ENCODE results near the gene SLC16A5. TPM values are rescaled to one million over a fixed set of nuclear protein-coding genes. Genes with fewer than 3 reads are reported as not detected.

The SLC16A5 gene
- total and polyA plus RNA-seq, 10 of the 15 experiments (the other 5 are each of a cell fraction or from before 2014, with no cell fraction given): 0.03 to 3.1 (median 0.96) TPM

DNA sequence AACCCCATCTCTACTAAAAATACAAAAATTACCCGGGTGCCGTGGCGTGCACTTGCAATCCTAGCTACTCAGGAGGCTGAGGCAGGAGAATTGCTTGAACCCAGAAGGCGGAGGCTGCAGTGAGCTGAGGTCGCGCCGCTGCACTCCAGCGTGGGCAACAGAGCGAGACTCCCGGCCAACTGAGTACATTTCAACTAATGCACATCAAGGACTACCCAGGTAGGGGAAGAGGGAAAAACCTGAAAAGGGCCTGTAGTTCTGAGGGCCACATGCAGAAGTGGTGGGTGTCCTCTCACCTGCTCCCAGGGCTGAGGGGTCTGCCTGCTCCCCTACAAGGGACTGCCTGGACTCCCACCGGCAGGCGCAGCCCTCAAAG is 584 bp upstream of the SLC16A5 start (continued):
- 0 out of 2 replicates have a peak, but pooled peaks have one; percentile 22 for TF ChIP-seq MLLT1 (IDR thresholded peaks at IDR 0.05)
- TF ChIP-seq, protein P1, sequence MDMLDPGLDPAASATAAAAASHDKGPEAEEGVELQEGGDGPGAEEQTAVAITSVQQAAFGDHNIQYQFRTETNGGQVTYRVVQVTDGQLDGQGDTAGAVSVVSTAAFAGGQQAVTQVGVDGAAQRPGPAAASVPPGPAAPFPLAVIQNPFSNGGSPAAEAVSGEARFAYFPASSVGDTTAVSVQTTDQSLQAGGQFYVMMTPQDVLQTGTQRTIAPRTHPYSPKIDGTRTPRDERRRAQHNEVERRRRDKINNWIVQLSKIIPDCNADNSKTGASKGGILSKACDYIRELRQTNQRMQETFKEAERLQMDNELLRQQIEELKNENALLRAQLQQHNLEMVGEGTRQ (IDR thresholded peaks at IDR 0.05; ENCODE audit: borderline replicate concordance, low read depth, low read length): no peak
- no peak for TF ChIP-seq TCF7 (IDR thresholded peaks at IDR 0.05; ENCODE audit: borderline replicate concordance)

DNA sequence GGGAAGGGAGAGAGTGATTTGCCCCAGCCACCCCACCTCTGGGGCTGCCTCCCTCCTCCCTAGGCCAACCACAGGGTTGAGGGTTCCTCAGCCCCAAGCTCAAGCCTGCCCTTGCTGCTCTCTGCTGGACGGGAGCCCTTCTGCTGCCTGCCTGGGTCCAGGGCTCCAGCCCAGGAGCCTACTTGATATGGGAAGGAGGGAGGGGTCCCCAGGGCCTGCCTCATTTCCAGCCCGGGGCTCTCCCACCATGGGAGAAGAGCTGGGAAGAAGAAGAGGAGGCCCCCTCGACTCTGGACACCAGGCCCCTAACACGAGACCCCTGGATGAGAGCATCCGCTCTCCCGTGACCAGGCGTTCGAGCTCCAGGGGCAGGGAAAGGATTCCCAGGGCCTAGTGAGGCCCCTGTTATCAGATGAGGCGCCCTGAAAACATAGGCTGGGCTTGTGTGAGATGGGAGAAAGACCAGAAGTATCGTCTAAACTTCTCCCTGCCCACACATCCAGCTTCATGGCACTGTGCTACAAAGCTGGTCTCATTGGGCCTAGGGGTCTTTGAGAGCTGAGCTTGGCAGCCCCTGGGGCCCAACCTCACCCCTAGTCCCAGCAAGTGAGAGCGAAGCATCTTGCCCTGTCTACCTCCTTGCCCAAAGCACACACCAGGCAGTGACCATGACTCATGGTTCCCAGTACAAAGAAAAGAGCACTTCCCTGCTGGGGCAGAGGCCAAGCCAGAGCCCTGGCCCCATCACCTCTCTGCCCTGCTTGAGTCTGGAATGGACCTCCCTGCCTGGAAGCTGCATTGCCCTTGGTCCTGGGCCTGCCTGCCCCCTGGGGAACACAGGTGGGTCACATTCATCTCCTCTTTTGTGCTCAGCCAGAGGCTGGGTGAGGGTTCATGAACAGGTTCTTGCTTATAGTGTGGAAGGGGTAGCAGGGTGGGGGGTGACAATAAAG is 987 bp downstream of the SLC16A5 start:
- CTCF ChIA-PET: interaction anchor here (0.9 to 3.1 kb wide), 8 partner anchors 15 to 113 kb away, joined by 3 to 12 read pairs (median 6); no protein-coding TSS in a partner anchor
- TSS peak; percentile 76 for BruUV-seq (replicated peaks)
- WGBS (ENCODE audit: insufficient coverage, insufficient replicate concordance, low lambda C conversion rate, missing lambda C conversion rate): 78% methylated on average over 11 of the region's 11 CpGs
- H3K27ac ChIP-seq (ENCODE audit: control insufficient read depth, insufficient read depth): peak overlapping the region; percentile 50
- H3K9me3 ChIP-seq (replicated peaks; ENCODE audit: control insufficient read depth, insufficient read depth, low read length): no peaks in the 10 kb centered on the region
- in situ Hi-C loops (cut with MboI) (no loop called here), intact Hi-C loops (cut with micrococcal nuclease; ENCODE audit: unreplicated experiment) (no loop called here)
- H3K9ac ChIP-seq (ENCODE audit: control insufficient read depth, insufficient read depth, low read length): peak overlapping the region; percentile 77
- FAIRE-seq (no peak), ATAC-seq (peak; percentile 43), DNase-seq (ENCODE audit: low read depth, low spot score) (no peak)
- H4K20me1 ChIP-seq (ENCODE audit: control insufficient read depth, insufficient read depth): no peaks in the 10 kb centered on the region
- peaks cover 13% of the 10 kb centered on the region for H3K4me1 ChIP-seq (ENCODE audit: control insufficient read depth, insufficient read depth, low read length)
- peak overlapping the region; percentile 94 for H2AFZ ChIP-seq (ENCODE audit: control insufficient read depth, low read depth, low read length)
- no peaks in the 10 kb centered on the region for H3K27me3 ChIP-seq (replicated peaks in 1 of 2; ENCODE audit: control insufficient read depth in 2 of 2, insufficient read depth in 2 of 2, low read length in 1 of 2)
- peak overlapping the region; percentile 69 for H3K4me3 ChIP-seq
- SMC1A ChIA-PET (ENCODE audit: uncharacterized antibody, unreplicated experiment): interaction anchor here (0.6 to 2.7 kb wide), 4 partner anchors 10 to 128 kb away, joined by 3 to 9 read pairs (median 4); no protein-coding TSS in a partner anchor
- TF ChIP-seq, protein P2, sequence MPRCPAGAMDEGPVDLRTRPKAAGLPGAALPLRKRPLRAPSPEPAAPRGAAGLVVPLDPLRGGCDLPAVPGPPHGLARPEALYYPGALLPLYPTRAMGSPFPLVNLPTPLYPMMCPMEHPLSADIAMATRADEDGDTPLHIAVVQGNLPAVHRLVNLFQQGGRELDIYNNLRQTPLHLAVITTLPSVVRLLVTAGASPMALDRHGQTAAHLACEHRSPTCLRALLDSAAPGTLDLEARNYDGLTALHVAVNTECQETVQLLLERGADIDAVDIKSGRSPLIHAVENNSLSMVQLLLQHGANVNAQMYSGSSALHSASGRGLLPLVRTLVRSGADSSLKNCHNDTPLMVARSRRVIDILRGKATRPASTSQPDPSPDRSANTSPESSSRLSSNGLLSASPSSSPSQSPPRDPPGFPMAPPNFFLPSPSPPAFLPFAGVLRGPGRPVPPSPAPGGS (IDR thresholded peaks at IDR 0.05; ENCODE audit: borderline replicate concordance, insufficient read depth, low read depth, low read length, poor library complexity, severe bottlenecking): no peak
- TF ChIP-seq, protein P3, sequence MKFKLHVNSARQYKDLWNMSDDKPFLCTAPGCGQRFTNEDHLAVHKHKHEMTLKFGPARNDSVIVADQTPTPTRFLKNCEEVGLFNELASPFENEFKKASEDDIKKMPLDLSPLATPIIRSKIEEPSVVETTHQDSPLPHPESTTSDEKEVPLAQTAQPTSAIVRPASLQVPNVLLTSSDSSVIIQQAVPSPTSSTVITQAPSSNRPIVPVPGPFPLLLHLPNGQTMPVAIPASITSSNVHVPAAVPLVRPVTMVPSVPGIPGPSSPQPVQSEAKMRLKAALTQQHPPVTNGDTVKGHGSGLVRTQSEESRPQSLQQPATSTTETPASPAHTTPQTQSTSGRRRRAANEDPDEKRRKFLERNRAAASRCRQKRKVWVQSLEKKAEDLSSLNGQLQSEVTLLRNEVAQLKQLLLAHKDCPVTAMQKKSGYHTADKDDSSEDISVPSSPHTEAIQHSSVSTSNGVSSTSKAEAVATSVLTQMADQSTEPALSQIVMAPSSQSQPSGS (IDR thresholded peaks at IDR 0.05; ENCODE audit: low read length): no peak
- TF ChIP-seq MTA2 (IDR thresholded peaks at IDR 0.05; ENCODE audit: low read depth) (no peak), NFYB (IDR thresholded peaks at IDR 0.05; ENCODE audit: insufficient read depth, low read depth, low read length) (no peak)
- H3K36me3 ChIP-seq (ENCODE audit: control insufficient read depth in 2 of 2, insufficient read depth in 2 of 2, low read length in 1 of 2): no peaks in the 10 kb centered on the region
- no peaks in the 10 kb centered on the region for H3K79me2 ChIP-seq (ENCODE audit: control insufficient read depth, insufficient read depth, low read length)
- H3K4me2 ChIP-seq (ENCODE audit: control insufficient read depth, insufficient read depth): peak overlapping the region; percentile 98
- RAD21 ChIA-PET (ENCODE audit: unreplicated experiment): interaction anchor here (0.7 to 1.7 kb wide), 7 partner anchors 10 to 665 kb away, joined by 3 to 9 read pairs (median 4); partner anchors contain the start of gene MRPL58
- POLR2A ChIA-PET: interaction anchor here (0.8 to 3.1 kb wide), 5 partner anchors 11 to 127 kb away, joined by 3 to 15 read pairs (median 3); no protein-coding TSS in a partner anchor
